NCI-H1105 (cell line): ENCODE results near the gene PAN3.
"Not testable (repeated sequence)": the region's sequence is repeated elsewhere in the genome, so short reads cannot be mapped to it uniquely, and the experiment has no call there.

Source experiments
- DNase-seq: peaks from one replicate; lab custom pipeline; 2025; lab: John Stamatoyannopoulos, UW

The PAN3 gene

DNA sequence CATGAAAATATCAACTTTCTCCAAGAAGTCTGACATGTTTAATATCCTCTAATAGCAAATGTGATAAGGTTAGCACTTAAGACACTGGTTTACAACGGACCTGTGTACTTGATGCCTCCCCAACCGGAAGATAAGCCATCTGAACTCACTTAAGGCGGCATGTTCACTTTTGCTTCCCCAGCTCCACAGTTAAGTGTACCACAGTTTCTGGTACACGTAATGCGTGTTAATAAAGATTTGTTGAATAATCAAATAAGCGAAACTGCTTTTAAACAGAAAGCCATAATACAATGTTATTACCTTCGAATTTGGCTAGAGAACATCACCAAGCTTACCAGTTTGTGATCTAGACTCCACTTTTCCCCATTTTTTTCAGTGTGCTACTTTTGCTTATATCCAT is 1.4 kb upstream of the PAN3 start:
- DNase-seq, result no peak

DNA sequence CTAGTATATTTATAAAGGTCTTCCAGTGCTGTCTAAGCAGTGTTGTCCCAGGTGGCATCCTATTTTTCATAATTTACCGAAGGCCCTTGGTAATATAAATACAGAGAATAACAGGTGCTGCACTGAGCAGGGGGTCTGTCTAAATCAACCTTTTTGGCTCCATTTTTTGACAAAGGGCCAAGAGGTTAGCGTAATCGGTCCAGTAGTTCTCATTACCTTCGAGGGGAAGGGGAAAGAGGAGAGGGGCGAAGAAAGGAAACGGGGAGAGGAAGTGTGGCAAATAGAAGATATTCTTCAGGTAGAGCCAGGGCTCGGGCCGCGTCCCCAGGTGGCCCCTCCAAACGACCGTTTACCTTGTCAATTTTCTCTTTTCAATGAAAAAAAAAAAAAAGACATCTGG is 749 bp upstream of the PAN3 start:
- DNase-seq, result no peak

DNA sequence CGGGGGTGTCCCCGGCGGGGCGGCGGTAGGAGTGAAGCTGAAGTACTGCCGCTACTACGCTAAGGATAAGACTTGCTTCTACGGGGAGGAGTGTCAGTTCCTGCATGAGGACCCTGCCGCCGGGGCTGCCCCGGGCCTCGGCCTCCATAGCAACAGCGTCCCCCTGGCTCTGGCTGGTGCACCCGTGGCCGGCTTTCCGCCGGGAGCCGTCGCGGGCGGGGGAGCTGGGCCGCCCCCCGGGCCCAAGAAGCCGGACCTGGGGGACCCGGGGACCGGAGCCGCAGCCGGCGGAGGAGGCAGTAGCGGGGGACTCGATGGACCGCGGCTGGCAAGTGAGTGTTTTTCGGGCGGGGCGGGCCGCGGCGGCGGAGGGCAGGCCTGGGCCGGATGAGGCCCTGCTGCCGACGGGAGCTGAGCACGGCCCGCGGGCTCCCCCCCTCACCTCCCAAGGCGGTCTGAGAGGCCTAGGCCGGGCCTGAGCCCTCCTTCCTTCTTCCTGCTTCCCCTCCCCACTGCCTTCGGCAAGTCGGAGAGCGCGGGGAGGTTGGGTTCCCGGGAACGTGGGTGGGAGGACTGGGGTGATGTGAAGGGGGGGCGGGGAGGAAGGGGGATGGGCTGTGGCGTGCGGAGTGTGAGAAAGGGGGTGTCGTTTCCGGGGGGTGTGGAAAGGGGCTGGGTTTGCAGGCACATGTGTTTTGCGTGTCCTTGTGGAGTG is 568 bp downstream of the PAN3 start:
- DNase-seq, result no peak

DNA sequence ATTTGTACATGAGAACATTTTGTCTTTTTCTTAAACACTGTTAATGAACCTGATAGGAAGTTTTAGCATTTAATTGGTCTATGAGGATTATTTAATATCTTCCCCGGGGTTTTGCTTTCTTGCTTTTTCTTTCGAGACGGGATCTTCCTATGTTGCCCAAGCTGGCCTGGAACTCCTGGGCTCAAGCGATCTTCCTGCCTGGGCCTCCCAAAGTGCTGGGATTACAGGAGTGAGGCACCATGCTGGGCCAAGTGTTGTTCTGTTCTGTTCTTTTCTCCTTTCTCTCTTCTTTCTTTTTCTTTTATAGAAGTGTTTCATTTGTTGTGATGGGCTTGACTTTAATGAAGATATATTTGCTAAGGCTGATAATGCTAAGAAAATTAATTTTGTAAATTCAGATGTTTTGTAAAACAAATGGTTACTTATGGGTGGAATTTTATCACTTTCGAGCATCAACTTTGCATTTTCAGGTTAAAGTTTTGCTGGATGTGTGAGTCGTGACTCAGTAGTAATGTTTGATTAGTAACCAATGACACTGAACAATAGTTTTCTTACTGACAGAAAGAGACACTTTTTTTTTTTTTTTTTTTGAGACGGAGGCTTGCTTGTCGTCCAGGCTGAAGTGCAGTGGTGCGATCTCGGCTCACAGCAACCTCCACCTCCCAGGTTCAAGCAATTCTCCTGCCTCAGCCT is 2.2 kb downstream of the PAN3 start:
- DNase-seq, result no peak

DNA sequence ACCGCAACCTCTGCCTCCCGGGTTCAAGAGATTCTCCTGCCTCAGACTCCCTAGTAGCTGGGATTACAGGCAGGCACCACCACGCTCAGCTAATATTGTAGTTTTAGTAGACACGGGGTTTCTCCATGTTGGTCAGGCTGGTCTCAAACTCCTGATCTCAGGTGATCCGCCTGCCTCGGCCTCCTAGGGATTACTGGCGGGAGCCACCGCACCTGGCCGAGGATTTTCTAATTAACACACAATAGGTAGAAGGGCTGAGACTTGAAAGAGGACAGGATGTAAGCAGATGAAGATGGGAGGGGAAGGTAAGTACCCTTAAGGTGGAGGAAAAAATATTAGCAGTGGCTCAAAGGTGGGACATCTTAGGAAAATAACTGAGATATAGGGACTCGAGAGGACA is 3.2 kb downstream of the PAN3 start:
- not testable (repeated sequence) for DNase-seq

DNA sequence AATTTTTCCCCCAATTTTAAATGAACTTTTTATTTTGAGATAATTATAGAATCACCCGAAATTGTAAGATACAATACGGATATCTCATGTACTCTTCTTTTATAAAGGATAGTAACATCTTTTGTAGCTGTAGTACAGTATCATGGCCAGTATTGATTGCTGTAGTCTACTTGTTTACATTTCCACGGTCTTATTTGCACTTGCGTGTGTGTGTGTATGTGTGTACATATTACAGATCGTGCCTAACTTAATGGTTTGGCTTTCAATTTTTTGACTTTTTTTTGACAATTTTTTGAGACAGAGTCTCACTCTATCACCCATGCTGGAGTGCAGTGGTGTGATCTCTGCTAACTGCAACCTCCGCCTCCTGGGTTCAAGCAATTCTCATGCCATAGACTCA is 6.7 kb downstream of the PAN3 start:
- no peak for DNase-seq

GRCh38 chr13:28147495-28147894 is 9.2 kb downstream of the PAN3 start:
- no peak for DNase-seq

DNA sequence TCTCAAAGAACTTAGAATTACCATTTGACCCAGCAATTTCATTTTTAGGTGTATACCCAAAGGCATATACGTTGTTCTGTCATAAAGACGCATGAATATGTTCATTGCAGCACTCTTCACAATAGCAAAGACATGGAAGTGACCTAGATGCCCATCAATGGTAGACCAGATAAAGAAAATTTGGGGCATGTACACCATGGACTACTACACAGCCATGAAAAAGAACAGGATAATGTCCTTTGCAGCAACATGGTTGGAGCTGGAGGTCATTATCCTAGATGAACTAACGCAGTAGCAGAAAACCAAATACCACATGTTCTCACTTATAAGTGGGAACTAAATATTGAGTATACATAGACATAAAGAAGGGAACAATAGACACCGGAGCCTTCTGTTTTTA is 20.7 kb downstream of the PAN3 start:
- DNase-seq, result no peak

DNA sequence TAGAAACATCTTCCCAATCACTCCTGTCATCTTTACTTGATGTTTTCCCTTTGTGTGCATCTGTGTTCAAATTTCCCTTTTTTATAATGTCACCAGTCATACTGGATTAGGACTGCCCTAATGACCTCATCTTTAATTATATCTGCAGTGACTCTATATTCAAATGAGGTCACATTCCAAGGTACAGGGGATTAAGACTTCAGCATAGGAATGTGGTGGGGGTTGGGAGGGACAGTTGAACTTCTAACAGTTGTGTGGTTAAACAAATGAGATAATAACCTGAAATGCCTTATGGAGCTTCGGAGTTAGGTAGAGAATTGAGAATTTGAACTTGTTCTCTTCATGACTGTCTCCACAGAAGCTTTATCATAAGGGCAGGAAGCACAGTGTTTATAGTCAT is 23.0 kb downstream of the PAN3 start:
- DNase-seq, result no peak

GRCh38 chr13:28163587-28163986 is 25.2 kb downstream of the PAN3 start:
- DNase-seq, result no peak

DNA sequence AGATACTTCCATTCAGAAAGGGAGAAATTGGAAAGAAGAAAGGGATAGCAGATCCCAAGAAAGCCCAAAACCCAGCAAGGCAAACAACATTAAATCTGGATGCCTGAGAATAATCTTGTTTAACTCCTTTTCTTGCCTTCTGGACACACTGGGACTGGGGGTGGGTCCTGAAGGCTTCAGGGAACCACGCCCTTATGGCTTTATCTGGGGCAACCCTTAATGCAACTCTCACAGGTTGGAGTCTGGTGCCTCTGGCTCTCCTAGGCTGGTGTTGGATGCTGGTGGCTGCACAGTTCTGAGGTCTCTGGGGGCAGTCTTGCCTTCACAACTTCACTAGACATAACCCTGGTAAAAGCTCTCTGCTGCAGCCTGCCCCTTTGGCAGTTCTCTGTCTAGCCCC is 27.9 kb downstream of the PAN3 start:
- DNase-seq, result no peak

DNA sequence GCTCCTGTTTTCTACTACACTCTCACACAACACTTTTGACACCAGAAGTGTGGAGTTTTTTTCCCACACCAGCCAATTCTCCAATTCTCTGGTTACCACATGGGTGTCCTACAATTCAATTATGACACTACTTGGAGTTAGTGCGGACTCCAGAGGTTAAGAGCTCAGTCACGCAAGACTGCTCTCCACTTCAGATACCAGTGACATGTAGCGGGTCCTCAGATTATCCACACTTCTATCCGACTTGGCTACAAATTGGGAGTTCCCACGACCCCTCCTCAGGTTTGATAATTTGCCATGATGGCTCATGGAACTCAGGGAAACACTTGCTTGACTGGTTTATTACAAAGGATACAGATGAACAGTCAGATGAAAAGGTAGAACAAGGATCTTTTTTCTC is 32.9 kb downstream of the PAN3 start:
- no peak for DNase-seq

DNA sequence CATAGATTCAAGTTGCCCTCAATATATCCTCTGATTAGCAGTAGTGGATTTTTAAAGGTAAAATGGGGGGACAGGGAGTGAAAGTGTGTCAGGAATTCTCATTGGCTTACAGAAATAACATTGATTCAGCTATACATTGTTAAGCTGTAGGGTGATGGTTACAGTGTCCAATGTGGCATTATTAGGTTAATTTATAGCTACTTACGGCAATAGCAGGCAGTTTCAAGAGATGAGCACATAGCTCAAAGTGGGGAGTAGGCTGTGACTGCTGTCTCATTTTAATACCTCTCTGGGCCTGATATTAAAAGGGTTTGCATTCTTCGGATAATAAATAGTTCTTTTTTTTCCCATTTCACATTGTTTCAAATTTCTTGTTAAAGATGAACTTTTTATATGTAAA is 34.6 kb downstream of the PAN3 start:
- no peak for DNase-seq

DNA sequence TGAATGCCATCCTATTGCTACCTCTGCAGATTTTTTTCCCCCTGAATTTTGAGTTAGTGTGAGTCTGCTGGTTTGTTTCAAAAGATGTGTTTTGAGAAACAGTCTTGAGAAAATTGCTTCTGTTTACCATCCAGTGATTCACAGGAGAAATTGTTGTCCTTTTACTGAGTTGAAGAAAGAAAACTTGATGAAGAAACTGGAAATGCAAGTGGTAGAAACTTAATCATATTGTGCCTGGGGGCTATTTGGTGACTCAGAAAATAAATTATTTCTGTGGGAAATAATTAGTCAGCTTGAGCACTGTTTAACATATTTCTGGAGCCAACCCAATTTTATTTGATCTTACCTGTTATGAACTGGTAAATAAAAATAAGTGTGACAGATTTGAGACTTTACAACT is 35.4 kb downstream of the PAN3 start:
- no peak for DNase-seq

- DNase-seq, result no peak
Measured at GRCh38 chr13:28177327-28177726, 39.0 kb downstream of the PAN3 start.

GRCh38 chr13:28177877-28178276 is 39.5 kb downstream of the PAN3 start:
- no peak for DNase-seq

- DNase-seq, result no peak
Measured at GRCh38 chr13:28179974-28180373, 41.6 kb downstream of the PAN3 start.

DNA sequence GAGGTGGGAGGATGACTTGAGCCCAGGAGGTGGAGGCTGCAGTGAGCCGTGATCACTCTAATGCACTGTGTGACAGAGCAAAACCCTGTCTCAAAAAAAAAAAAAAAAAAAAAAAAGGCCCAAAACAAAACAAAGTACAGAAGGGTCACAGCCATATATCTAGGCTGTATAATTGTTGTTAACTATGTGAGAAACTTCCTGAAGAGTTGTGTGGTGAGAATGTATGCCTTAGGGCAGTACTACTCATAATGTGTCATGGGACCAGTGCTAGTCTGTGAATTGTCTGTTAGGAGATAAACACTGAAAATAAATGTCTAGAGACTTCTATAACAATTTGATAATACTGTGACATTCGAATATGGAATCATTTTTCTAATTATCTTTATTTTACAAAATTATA is 43.1 kb downstream of the PAN3 start:
- DNase-seq, result no peak

DNA sequence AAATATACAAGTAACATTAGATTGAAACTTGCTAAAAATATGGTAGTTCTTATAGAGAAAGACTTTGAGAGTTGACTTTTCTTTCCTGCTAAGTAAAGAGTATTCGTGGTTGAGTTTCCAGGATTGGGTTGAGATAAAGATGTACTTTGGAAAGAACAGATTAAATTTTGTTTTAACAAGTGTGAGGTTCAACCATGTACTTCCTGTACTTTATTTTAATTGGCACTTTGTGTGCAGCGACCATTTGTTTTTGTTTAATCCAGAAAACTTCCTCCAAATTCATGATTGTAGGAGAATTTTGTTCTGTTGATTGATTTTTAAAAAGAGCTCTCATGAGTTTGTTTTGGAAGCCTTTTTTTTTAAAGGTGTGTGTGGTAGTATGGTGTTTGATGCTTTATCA is 46.9 kb downstream of the PAN3 start:
- no peak for DNase-seq

- DNase-seq, result no peak
Measured at GRCh38 chr13:28199089-28199488, 60.7 kb downstream of the PAN3 start.

DNA sequence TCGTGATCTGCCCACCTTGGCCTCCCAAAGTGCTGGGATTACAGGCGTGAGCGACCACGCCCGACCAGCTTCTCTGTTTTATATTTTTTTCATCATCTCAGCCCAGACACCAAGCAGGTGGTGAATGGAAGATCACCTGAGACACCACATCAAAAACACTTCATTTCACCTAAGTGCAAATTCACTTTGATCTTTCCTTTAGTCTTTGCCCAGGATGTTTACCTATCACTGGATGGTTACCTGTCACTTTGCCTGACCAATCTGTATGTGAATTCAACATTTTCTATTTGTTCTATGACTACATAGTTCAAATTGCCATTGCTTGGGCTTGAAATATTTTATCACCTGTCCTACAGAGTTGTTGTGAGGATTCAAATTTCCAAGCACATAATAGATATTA is 65.7 kb downstream of the PAN3 start:
- DNase-seq, result no peak

GRCh38 chr13:28204690-28205443 is 66.5 kb downstream of the PAN3 start:
- no peak for DNase-seq

GRCh38 chr13:28218679-28219078 is 80.3 kb downstream of the PAN3 start:
- no peak for DNase-seq
